Eye (tissue), 1 donor: ENCODE results near the gene PRUNE2.

Source experiments
- DNase-seq: peaks from one replicate; pipeline ENCODE4 v3.0.0-alpha.2; 2015

The PRUNE2 gene

GRCh38 chr9:76592091-76592973, 313.6 kb downstream of the PRUNE2 start:
- no peak for DNase-seq

GRCh38 chr9:76591256-76591950, 314.5 kb downstream of the PRUNE2 start:
- DNase-seq, result no peak

- no peak for DNase-seq
Measured at GRCh38 chr9:76588316-76588715, 317.6 kb downstream of the PRUNE2 start.

- no peak for DNase-seq
Measured at GRCh38 chr9:76586390-76587314, 319.3 kb downstream of the PRUNE2 start.

GRCh38 chr9:76585487-76586389, 320.2 kb downstream of the PRUNE2 start:
- no peak for DNase-seq

GRCh38 chr9:76583256-76583655, 322.7 kb downstream of the PRUNE2 start:
- DNase-seq, result no peak

- no peak for DNase-seq
Measured at GRCh38 chr9:76581731-76582130, 324.2 kb downstream of the PRUNE2 start.

- no peak for DNase-seq
Measured at GRCh38 chr9:76580820-76581219, 325.1 kb downstream of the PRUNE2 start.

GRCh38 chr9:76580188-76580587, 325.7 kb downstream of the PRUNE2 start:
- DNase-seq, result no peak

GRCh38 chr9:76576344-76576743, 329.6 kb downstream of the PRUNE2 start:
- no peak for DNase-seq

GRCh38 chr9:76575761-76576160, 330.2 kb downstream of the PRUNE2 start:
- no peak for DNase-seq

- no peak for DNase-seq
Measured at GRCh38 chr9:76573905-76574760, 331.8 kb downstream of the PRUNE2 start.

GRCh38 chr9:76573408-76573807, 332.5 kb downstream of the PRUNE2 start:
- no peak for DNase-seq

- no peak for DNase-seq
Measured at GRCh38 chr9:76572151-76572550, 333.8 kb downstream of the PRUNE2 start.

- no peak for DNase-seq
Measured at GRCh38 chr9:76571743-76572146, 334.2 kb downstream of the PRUNE2 start.

- DNase-seq, result no peak
Measured at GRCh38 chr9:76571288-76571687, 334.6 kb downstream of the PRUNE2 start.

GRCh38 chr9:76570826-76571225, 335.1 kb downstream of the PRUNE2 start:
- DNase-seq, result no peak

- DNase-seq, result no peak
Measured at GRCh38 chr9:76567086-76567485, 338.8 kb downstream of the PRUNE2 start.

GRCh38 chr9:76564297-76564696, 341.6 kb downstream of the PRUNE2 start:
- DNase-seq, result no peak

- DNase-seq, result no peak
Measured at GRCh38 chr9:76562511-76562911, 343.4 kb downstream of the PRUNE2 start.

GRCh38 chr9:76561900-76562299, 344.0 kb downstream of the PRUNE2 start:
- no peak for DNase-seq
